Right cardiac atrium (tissue), 5 donors: ENCODE measurements around the gene SPEG. TPM values are rescaled to one million over a fixed set of nuclear protein-coding genes. Genes with fewer than 3 reads are reported as not detected.

Source experiments
- ATAC-seq, 2 donors: fragments of 200-7000 bp; cut with Tn5 transposase; one replicate each; pipeline versions ENCODE4 v1.8.0 to v1.9.1; 2020; ENCODE audit warnings: moderate library complexity in 2 of 2, mild to moderate bottlenecking in 1 of 2
- DNase-seq, 3 donors: peaks; one replicate each; pipeline ENCODE4 v3.0.0-alpha.2; 2020
- H3K27ac ChIP-seq: one replicate; pipeline ENCODE4 v1.5.1; 2013; ENCODE audit warnings: mild to moderate bottlenecking, low read length, control low read depth, moderate library complexity
- H3K27me3 ChIP-seq: one replicate; pipeline ENCODE4 v1.6.1; 2013; ENCODE audit not compliant: control insufficient read depth, insufficient read depth
- H3K4me1 ChIP-seq: one replicate; pipeline ENCODE4 v1.6.1; 2013; ENCODE audit warnings: low read length; ENCODE audit not compliant: control insufficient read depth, insufficient read depth
- H3K4me3 ChIP-seq: one replicate; pipeline ENCODE4 v1.5.1; 2013; ENCODE audit warnings: low read length, control low read depth
- H3K9me3 ChIP-seq: one replicate; pipeline ENCODE4 v1.6.1; 2013; ENCODE audit warnings: low read length; ENCODE audit not compliant: control insufficient read depth
- WGBS: extraction: QIAGEN DNeasy Blood & Tissue Kit; methylation state at CpG from one replicate; pipeline ENCODE4 v1.1.7; 2013; 5-methylcytosine and 5-hydroxymethylcytosine counted together
- intact Hi-C, 4 donors: fragments of 100-400 bp; cut with DNase I; formaldehyde crosslinking; loops; one replicate each; pipeline versions ENCODE4 v1.11.0 to v1.14.0; 2022 to 2023
- polyA plus RNA-seq: library from polyadenylated mRNA; stranded (reverse); fragments of 200-250 nt; gene quantifications from one replicate; pipeline ENCODE4 v1.2.3, GENCODE V29; 2013
- total RNA-seq, 4 donors: library from RNA; stranded (reverse); fragmentation: NEBNext Ultra II Directional; extraction: Animal tissue kit (Norgen Biotek cat#: 25700); gene quantifications; one replicate each; pipeline ENCODE4 v1.2.1, GENCODE V29; 2021
- donor health status: healthy with polysubstance abuse.
- donor health status: DM: no; HTN: yes; CAD: no.
- donor health status: DM: no; HTN: no; CAD: no.
- donor health status: DM: no; HTN: yes; CAD: no; lungs with severe emphysema.
- donor health status: DM: yes; HTN: yes; CAD: no.

The SPEG gene
- total and polyA plus RNA-seq, 5 donors, result 85.5 to 176 (median 157) TPM

- 35% methylated on average over 15 of the region's 15 CpGs for WGBS
- H3K4me3 ChIP-seq, result no peak overlapping the region
- H3K27ac ChIP-seq, result no peak overlapping the region
- intact Hi-C loops, result no loop called here
- ATAC-seq (no peak), DNase-seq (peak in 1 of 3 donors; percentile 49)
- H3K4me1 ChIP-seq, result peaks cover 3% of the 10 kb centered on the region
- no peaks in the 10 kb centered on the region for H3K9me3 ChIP-seq
- no peaks in the 10 kb centered on the region for H3K27me3 ChIP-seq
Measured at GRCh38 chr2:219511547-219512325, 77.1 kb downstream of the SPEG start.

GRCh38 chr2:219512524-219513216 is 78.0 kb downstream of the SPEG start:
- WGBS, result 36% methylated on average over 16 of the region's 16 CpGs
- H3K27me3 ChIP-seq, result no peaks in the 10 kb centered on the region

GRCh38 chr2:219513787-219514186 is 79.1 kb downstream of the SPEG start:
- no peaks in the 10 kb centered on the region for H3K4me1 ChIP-seq
- no peak for ATAC-seq
- no peak overlapping the region for H3K27ac ChIP-seq
- H3K9me3 ChIP-seq, result no peaks in the 10 kb centered on the region
- no peak for DNase-seq
- no peaks in the 10 kb centered on the region for H3K27me3 ChIP-seq
- 7% methylated on average over 4 of the region's 4 CpGs for WGBS
- intact Hi-C loops, result no loop called here
- no peak overlapping the region for H3K4me3 ChIP-seq

More at GRCh38 chr2:219512524-219513216, 78.0 kb downstream of the SPEG start:
- Histone ChIP-seq H3K27ac (no peak overlapping the region), H3K9me3 (no peaks in the 10 kb centered on the region), H3K4me1 (peaks cover 3% of the 10 kb centered on the region), H3K4me3 (no peak overlapping the region)
- DNase-seq (peak in 1 of 3 donors; percentile 43), ATAC-seq (no peak)
- intact Hi-C loops, result no loop called here

GRCh38 chr2:219514196-219514761 is 79.6 kb downstream of the SPEG start, which contains the start of gene ASIC4:
Gene ASIC4, plus strand, starts transcription at chr2:219514482. Its CDS starts 243 bp downstream, at chr2:219514725.
- intact Hi-C loops, result no loop called here
- Histone ChIP-seq H3K4me1 (no peaks in the 10 kb centered on the region), H3K9me3 (no peaks in the 10 kb centered on the region), H3K27me3 (no peaks in the 10 kb centered on the region), H3K27ac (no peak within 1 kb of the TSS), H3K4me3 (no peak within 1 kb of the TSS)
- DNase-seq (peak in 1 of 3 donors; percentile 68), ATAC-seq (peak; percentile 13 to 29)
- WGBS, result 3% methylated on average over 31 of the region's 31 CpGs

GRCh38 chr2:219514836-219515235 is 80.2 kb downstream of the SPEG start:
- H3K4me1 ChIP-seq, result no peaks in the 10 kb centered on the region
- no peaks in the 10 kb centered on the region for H3K27me3 ChIP-seq
- DNase-seq (no peak), ATAC-seq (no peak)
- intact Hi-C loops, result no loop called here
- no peak overlapping the region for H3K4me3 ChIP-seq
- no peak overlapping the region for H3K27ac ChIP-seq
- H3K9me3 ChIP-seq, result no peaks in the 10 kb centered on the region
- 79% methylated on average over 21 of the region's 21 CpGs for WGBS

- intact Hi-C loops, result no loop called here
- no peaks in the 10 kb centered on the region for H3K9me3 ChIP-seq
- WGBS, result 75% methylated on average over 17 of the region's 17 CpGs
- ATAC-seq (no peak), DNase-seq (peak in 1 of 3 donors; percentile 5)
- H3K4me1 ChIP-seq, result no peaks in the 10 kb centered on the region
- H3K27ac ChIP-seq, result no peak overlapping the region
- no peak overlapping the region for H3K4me3 ChIP-seq
- H3K27me3 ChIP-seq, result no peaks in the 10 kb centered on the region
Measured at GRCh38 chr2:219515874-219516629, 81.4 kb downstream of the SPEG start.

- Histone ChIP-seq H3K27me3 (no peaks in the 10 kb centered on the region), H3K9me3 (no peaks in the 10 kb centered on the region), H3K27ac (no peak overlapping the region), H3K4me3 (no peak overlapping the region), H3K4me1 (no peaks in the 10 kb centered on the region)
- whole genome bisulfite sequencing, result 69% methylated on average over 7 of the region's 7 CpGs
- no peak for ATAC-seq
- DNase-seq, result peak in 1 of 3 donors; percentile 6
- intact Hi-C loops, result no loop called here
Measured at GRCh38 chr2:219516888-219517287, 82.2 kb downstream of the SPEG start.

- H3K27me3 ChIP-seq, result no peaks in the 10 kb centered on the region
- intact Hi-C loops, result no loop called here
- WGBS, result 64% methylated on average over 10 of the region's 10 CpGs
Measured at GRCh38 chr2:219517954-219518778, 83.5 kb downstream of the SPEG start.

GRCh38 chr2:219519526-219519916 is 84.9 kb downstream of the SPEG start:
- H3K4me3 ChIP-seq, result no peak overlapping the region
- H3K27ac ChIP-seq, result no peak overlapping the region
- no peaks in the 10 kb centered on the region for H3K27me3 ChIP-seq
- H3K4me1 ChIP-seq, result peaks cover 1% of the 10 kb centered on the region
- no peaks in the 10 kb centered on the region for H3K9me3 ChIP-seq
- WGBS, result 81% methylated on average over 9 of the region's 9 CpGs
- ATAC-seq, result no peak
- peak in 1 of 3 donors; percentile 4 for DNase-seq
- intact Hi-C loops, result no loop called here

More at GRCh38 chr2:219517954-219518778, 83.5 kb downstream of the SPEG start:
- no peak for ATAC-seq
- H3K27ac ChIP-seq, result no peak overlapping the region
- H3K4me3 ChIP-seq, result no peak overlapping the region
- H3K4me1 ChIP-seq, result no peaks in the 10 kb centered on the region
- H3K9me3 ChIP-seq, result no peaks in the 10 kb centered on the region
- peak in 1 of 3 donors; percentile 10 for DNase-seq

GRCh38 chr2:219520079-219520478 is 85.4 kb downstream of the SPEG start:
- peaks cover 1% of the 10 kb centered on the region for H3K4me1 ChIP-seq
- H3K9me3 ChIP-seq, result no peaks in the 10 kb centered on the region
- no peaks in the 10 kb centered on the region for H3K27me3 ChIP-seq
- DNase-seq, result peak in 1 of 3 donors; percentile 37
- intact Hi-C loops, result loop anchor here in 3 of 4 donors (5.0 to 10.0 kb wide), 2 partner anchors 43 to 45 kb away; no protein-coding TSS in a partner anchor
- 61% methylated on average over 8 of the region's 8 CpGs for WGBS
- no peak overlapping the region for H3K4me3 ChIP-seq
- H3K27ac ChIP-seq, result no peak overlapping the region
- peak; percentile 7 to 30 for ATAC-seq
